Measurements from ENCODE around the gene DUSP9. TPM values are rescaled to one million over a fixed set of nuclear protein-coding genes. Genes with fewer than 3 reads are reported as not detected.

The DUSP9 gene
- total and polyA plus RNA-seq, 2 experiments from 2014 or later, result 75.5 to 86.2 TPM

GRCh38 chrX:153622661-153623309, 24.2 kb upstream of the DUSP9 start:
- 61% methylated on average over 17 of the region's 17 CpGs for whole genome bisulfite sequencing (ENCODE audit: low lambda C conversion rate, missing lambda C conversion rate)
- TF ChIP-seq EZH2phosphoT487 (IDR thresholded peaks at IDR 0.05; ENCODE audit: low read depth, severe bottlenecking, unreplicated experiment), result no peak
- TF ChIP-seq CTCF (IDR thresholded peaks at IDR 0.05; ENCODE audit: poor library complexity), result no peak
- TF ChIP-seq EZH2 (IDR thresholded peaks at IDR 0.05; ENCODE audit: borderline replicate concordance), result no peak
- Histone ChIP-seq H3K27me3 (no peaks in the 10 kb centered on the region), H3K9me2 (replicated peaks; ENCODE audit: insufficient read depth) (no peaks in the 10 kb centered on the region), H3K27ac (peak overlapping the region; percentile 52), H4K20me1 (ENCODE audit: insufficient read depth, poor library complexity, severe bottlenecking) (no peaks in the 10 kb centered on the region), H3K9me3 (ENCODE audit: low read depth) (no peaks in the 10 kb centered on the region), H2AFZ (no peak overlapping the region), H3K4me3 (no peak overlapping the region), H3K4me1 (ENCODE audit: insufficient read depth) (peaks cover 5% of the 10 kb centered on the region), H3K4me2 (peak overlapping the region; percentile 41), H3K79me2 (no peaks in the 10 kb centered on the region), H3K36me3 (replicated peaks; ENCODE audit: insufficient read depth, low read depth) (no peaks in the 10 kb centered on the region)
- no peak for DNase-seq (ENCODE audit: low spot score)

- H3K4me2 ChIP-seq, result no peak overlapping the region
- H4K20me1 ChIP-seq (ENCODE audit: insufficient read depth, poor library complexity, severe bottlenecking), result no peaks in the 10 kb centered on the region
- no peaks in the 10 kb centered on the region for H3K79me2 ChIP-seq
- no peaks in the 10 kb centered on the region for H3K36me3 ChIP-seq (replicated peaks; ENCODE audit: insufficient read depth, low read depth)
- no peak overlapping the region for H3K4me3 ChIP-seq
- H2AFZ ChIP-seq, result no peak overlapping the region
- H3K27ac ChIP-seq, result peak overlapping the region; percentile 52
- no peaks in the 10 kb centered on the region for H3K27me3 ChIP-seq
- no peak for DNase-seq (ENCODE audit: low spot score)
- peaks cover 5% of the 10 kb centered on the region for H3K4me1 ChIP-seq (ENCODE audit: insufficient read depth)
- 73% methylated on average over 16 of the region's 16 CpGs for WGBS (ENCODE audit: low lambda C conversion rate, missing lambda C conversion rate)
- H3K9me2 ChIP-seq (replicated peaks; ENCODE audit: insufficient read depth), result no peaks in the 10 kb centered on the region
- H3K9me3 ChIP-seq (ENCODE audit: low read depth), result no peaks in the 10 kb centered on the region
- TF ChIP-seq EZH2 (IDR thresholded peaks at IDR 0.05; ENCODE audit: borderline replicate concordance) (no peak), EZH2phosphoT487 (IDR thresholded peaks at IDR 0.05; ENCODE audit: low read depth, severe bottlenecking, unreplicated experiment) (no peak), CTCF (IDR thresholded peaks at IDR 0.05; ENCODE audit: poor library complexity) (no peak)
Measured at GRCh38 chrX:153623310-153624029, 23.5 kb upstream of the DUSP9 start.

GRCh38 chrX:153624196-153625091, 22.6 kb upstream of the DUSP9 start:
- 86% methylated on average over 14 of the region's 15 CpGs for WGBS (ENCODE audit: low lambda C conversion rate, missing lambda C conversion rate)
- H3K36me3 ChIP-seq (replicated peaks; ENCODE audit: insufficient read depth, low read depth), result no peaks in the 10 kb centered on the region

More at GRCh38 chrX:153624196-153625091, 22.6 kb upstream of the DUSP9 start:
- no peak overlapping the region for H3K4me3 ChIP-seq
- DNase-seq (ENCODE audit: low spot score), result no peak
- no peaks in the 10 kb centered on the region for H3K27me3 ChIP-seq
- H4K20me1 ChIP-seq (ENCODE audit: insufficient read depth, poor library complexity, severe bottlenecking), result no peaks in the 10 kb centered on the region
- no peaks in the 10 kb centered on the region for H3K79me2 ChIP-seq
- H3K9me2 ChIP-seq (replicated peaks; ENCODE audit: insufficient read depth), result no peaks in the 10 kb centered on the region
- H3K4me2 ChIP-seq, result no peak overlapping the region
- no peak overlapping the region for H2AFZ ChIP-seq
- no peaks in the 10 kb centered on the region for H3K9me3 ChIP-seq (ENCODE audit: low read depth)
- TF ChIP-seq EZH2phosphoT487 (IDR thresholded peaks at IDR 0.05; ENCODE audit: low read depth, severe bottlenecking, unreplicated experiment), result no peak
- TF ChIP-seq CTCF (IDR thresholded peaks at IDR 0.05; ENCODE audit: poor library complexity), result no peak
- TF ChIP-seq EZH2 (IDR thresholded peaks at IDR 0.05; ENCODE audit: borderline replicate concordance), result no peak
- peaks cover 5% of the 10 kb centered on the region for H3K4me1 ChIP-seq (ENCODE audit: insufficient read depth)
- H3K27ac ChIP-seq, result no peak overlapping the region
